RWPE1 (cell line): ENCODE results near the gene ITGA6.

Source experiments
- CTCF ChIA-PET: fragments of 350-600 bp; sonication (Branson Sonifier 250); formaldehyde crosslinking; extraction: SDS; loops from one replicate; lab custom pipeline; 2021; lab: Yijun Ruan, JAX
- POLR2A ChIA-PET: fragments of 400-600 bp; formaldehyde crosslinking; extraction: SDS; loops from one replicate; lab custom pipeline; 2020; ENCODE audit warnings: antibody characterized with exemption; ENCODE audit not compliant: low non-redundant PET; lab: Yijun Ruan, JAX
- DNase-seq: peaks from one replicate; pipeline ENCODE4 v3.0.0; 2012; ENCODE audit warnings: low spot score
- H3K27ac ChIP-seq: fragments of 450-650 bp; 2 replicates; pipeline ENCODE4 v1.5.1; 2017
- TF ChIP-seq, protein P1 (sequence below): fragments of 450-650 bp; conservative IDR thresholded peaks from 2 replicates; pipeline ENCODE4 v1.5.1; 2017; ENCODE audit warnings: low read depth, mild to moderate bottlenecking

ITGA6 gene

DNA sequence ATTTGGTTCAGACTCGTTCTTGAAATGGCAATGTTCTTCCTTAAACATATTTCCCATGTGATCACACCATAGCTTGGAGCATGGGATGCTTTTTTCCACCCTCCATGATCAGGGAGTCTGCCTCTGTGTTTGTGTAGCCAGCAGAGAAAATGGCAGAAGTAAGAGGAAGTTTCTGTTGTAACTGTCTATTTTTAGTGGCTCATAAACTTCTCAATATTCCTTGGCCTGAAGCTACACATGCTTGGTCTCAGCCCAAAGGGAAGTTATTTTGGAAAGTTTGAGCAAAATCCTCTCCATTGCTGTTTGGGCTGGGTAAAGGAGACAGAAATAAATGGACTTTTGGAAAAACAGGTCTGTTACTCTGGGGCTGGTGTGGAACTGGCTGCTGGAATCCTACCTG lies 33.4 kb upstream of the ITGA6 start:
- POLR2A ChIA-PET, result no interaction called here
- TF ChIP-seq, protein P1, sequence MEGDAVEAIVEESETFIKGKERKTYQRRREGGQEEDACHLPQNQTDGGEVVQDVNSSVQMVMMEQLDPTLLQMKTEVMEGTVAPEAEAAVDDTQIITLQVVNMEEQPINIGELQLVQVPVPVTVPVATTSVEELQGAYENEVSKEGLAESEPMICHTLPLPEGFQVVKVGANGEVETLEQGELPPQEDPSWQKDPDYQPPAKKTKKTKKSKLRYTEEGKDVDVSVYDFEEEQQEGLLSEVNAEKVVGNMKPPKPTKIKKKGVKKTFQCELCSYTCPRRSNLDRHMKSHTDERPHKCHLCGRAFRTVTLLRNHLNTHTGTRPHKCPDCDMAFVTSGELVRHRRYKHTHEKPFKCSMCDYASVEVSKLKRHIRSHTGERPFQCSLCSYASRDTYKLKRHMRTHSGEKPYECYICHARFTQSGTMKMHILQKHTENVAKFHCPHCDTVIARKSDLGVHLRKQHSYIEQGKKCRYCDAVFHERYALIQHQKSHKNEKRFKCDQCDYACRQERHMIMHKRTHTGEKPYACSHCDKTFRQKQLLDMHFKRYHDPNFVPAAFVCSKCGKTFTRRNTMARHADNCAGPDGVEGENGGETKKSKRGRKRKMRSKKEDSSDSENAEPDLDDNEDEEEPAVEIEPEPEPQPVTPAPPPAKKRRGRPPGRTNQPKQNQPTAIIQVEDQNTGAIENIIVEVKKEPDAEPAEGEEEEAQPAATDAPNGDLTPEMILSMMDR, result no peak
- DNase-seq, result no peak
- H3K27ac ChIP-seq, result no peak overlapping the region
- CTCF ChIA-PET, result no interaction called here

DNA sequence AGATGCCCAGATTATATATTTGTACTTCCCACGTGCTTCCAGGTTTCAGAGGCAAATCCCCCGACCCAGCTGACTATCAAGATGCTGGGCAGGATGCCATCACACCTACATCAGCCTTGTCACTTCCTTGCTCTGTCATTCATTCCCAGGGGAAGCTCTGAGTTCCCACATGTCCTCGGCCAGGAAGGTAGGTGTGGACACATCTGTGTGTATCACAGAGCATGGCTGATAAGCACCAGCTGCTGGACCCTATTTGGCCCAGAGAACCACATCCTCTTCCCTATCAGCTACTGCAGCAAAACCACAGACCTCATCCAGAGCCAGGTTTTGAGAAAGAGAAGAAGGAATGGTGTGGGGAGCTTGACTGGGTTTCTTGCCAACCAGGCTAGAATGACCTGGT lies 31.9 kb upstream of the ITGA6 start:
- ChIA-PET POLR2A (no interaction called here), CTCF (interaction anchor here (0.6 kb wide), 1 partner anchor 165 kb away, joined by 6 read pairs; no protein-coding TSS in a partner anchor)
- no peak overlapping the region for H3K27ac ChIP-seq
- TF ChIP-seq, protein P1, result no peak
- DNase-seq, result no peak

DNA sequence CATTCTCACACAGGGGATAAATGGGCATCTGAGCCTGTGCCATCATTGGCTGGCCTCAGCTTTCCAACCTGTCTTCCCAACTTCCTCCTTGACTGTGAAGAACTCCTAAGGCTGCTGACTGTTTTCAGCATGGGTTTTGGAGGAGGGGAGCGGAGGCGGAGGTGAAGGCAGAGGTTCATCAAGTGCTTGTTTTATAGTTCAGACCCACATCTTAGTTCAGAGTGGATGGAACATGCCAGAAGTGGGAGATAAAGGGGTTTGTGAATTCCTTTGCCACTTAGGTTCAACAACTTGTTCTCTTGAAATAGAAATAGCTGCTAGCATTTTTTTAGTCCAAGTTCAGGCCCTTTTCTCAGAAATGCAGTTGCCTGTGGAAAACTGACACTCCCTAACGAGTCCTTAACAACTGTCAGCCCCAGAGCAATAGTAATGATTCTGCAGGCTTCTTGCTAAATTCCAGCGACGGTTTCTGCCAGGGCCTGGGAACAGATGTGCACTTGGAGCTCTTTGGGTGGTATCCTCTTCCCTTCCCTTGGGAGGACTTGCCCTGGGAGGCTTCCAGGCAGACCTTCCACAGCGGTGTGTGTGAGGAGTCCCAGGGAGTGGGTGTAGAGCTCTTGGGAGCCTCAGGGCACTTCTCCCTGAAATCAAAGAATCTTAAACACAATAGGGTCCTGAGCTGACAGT lies 30.1 kb upstream of the ITGA6 start:
- TF ChIP-seq, protein P1, result no peak
- DNase-seq, result no peak
- ChIA-PET CTCF (interaction anchor here (0.7 kb wide), 1 partner anchor 46 kb away, joined by 3 read pairs; no protein-coding TSS in a partner anchor), POLR2A (interaction anchor here (0.5 kb wide), 1 partner anchor 973 kb away, joined by 3 read pairs; no protein-coding TSS in a partner anchor)
- H3K27ac ChIP-seq, result no peak overlapping the region

DNA sequence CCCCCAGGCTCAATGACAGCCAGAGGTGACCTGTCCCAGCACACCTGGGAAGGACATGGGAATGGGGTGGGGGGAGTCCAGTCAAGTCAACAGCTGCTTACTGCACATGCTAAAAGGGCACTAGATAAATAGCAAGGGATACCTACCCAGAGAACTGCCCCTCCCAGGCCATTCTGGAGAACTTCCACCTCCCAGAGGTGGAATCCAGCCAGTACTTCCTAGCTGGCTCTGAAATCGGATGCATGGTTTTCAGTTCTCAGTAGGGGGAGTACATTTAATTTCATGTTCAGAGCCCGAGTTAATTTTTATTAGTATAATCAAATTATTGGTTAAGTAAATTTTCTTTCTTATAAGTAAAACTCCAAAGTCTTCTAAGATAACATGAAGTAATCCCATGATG lies 28.9 kb upstream of the ITGA6 start:
- H3K27ac ChIP-seq, result no peak overlapping the region
- ChIA-PET POLR2A (interaction anchor here (0.6 kb wide), 1 partner anchor 202 kb away, joined by 3 read pairs; no protein-coding TSS in a partner anchor), CTCF (no interaction called here)
- no peak for DNase-seq
- TF ChIP-seq, protein P1, result no peak

DNA sequence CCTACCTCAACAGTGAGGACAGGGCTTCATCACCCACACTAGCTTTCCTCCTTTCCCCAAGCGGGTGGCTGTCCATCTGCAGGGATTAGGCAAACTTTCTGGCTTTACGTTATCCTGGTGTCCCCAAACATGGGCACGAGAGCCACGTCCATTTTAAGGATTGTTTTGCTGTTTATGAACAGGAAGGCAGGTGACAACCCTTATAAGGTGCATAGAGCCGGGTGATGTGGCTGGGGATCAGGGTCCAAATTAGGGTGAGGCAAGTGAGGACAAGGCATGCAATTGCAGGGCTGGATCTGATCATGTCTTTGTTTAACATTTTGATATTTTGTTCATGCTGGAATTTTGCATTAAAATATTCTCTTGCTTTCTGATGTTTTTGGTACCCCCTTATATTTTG lies 27.6 kb upstream of the ITGA6 start:
- TF ChIP-seq, protein P1, result no peak
- ChIA-PET CTCF (no interaction called here), POLR2A (no interaction called here)
- no peak overlapping the region for H3K27ac ChIP-seq
- no peak for DNase-seq

DNA sequence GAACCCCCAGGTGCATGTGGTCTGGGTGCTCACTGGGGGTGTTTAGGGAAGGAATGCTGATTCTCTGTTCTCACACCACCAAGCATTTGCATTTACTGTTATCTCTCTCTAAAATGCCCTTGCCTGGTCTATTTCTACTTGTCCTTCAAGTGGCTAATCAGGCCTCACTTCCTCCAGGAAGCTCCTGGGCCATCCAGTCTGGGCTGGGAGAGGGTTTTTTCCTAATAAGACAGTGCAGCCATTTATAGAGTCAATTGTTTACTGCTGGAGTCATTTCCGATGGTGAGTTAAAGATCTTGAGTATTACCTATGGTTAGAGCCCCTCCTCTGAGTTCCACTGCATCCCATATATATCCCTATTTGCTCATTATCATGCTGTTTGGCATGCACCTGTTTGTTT lies 25.2 kb upstream of the ITGA6 start:
- CTCF ChIA-PET, result no interaction called here

More for the DNA sequence above, 25.2 kb upstream of the ITGA6 start:
- POLR2A ChIA-PET, result no interaction called here
- DNase-seq, result no peak
- no peak overlapping the region for H3K27ac ChIP-seq
- TF ChIP-seq, protein P1, result no peak
